ENCODE results near the gene KLHL35.

- TF ChIP-seq, protein P1, sequence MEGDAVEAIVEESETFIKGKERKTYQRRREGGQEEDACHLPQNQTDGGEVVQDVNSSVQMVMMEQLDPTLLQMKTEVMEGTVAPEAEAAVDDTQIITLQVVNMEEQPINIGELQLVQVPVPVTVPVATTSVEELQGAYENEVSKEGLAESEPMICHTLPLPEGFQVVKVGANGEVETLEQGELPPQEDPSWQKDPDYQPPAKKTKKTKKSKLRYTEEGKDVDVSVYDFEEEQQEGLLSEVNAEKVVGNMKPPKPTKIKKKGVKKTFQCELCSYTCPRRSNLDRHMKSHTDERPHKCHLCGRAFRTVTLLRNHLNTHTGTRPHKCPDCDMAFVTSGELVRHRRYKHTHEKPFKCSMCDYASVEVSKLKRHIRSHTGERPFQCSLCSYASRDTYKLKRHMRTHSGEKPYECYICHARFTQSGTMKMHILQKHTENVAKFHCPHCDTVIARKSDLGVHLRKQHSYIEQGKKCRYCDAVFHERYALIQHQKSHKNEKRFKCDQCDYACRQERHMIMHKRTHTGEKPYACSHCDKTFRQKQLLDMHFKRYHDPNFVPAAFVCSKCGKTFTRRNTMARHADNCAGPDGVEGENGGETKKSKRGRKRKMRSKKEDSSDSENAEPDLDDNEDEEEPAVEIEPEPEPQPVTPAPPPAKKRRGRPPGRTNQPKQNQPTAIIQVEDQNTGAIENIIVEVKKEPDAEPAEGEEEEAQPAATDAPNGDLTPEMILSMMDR (IDR thresholded peaks at IDR 0.05): no peak
- TF ChIP-seq POLR2A (IDR thresholded peaks at IDR 0.05): no peak
Measured at GRCh38 chr11:75373201-75373600, 59.8 kb downstream of the KLHL35 start.

All from uterus (tissue), 2 donors.